Trophoblast cell (in vitro differentiated cells and primary cell): Measurements from ENCODE around the gene SMOC2.
A peak's percentile ranks its signal among the peaks of the same experiment; 100 is the strongest.

Experiments used
- DNase-seq, 2 donors: peaks; one replicate each; pipeline ENCODE4 v3.0.0-alpha.2; 2016
- H2AFZ ChIP-seq: 2 replicates; pipeline ENCODE4 v1.6.1; 2013; ENCODE audit warnings: low read length, moderate library complexity, mild to moderate bottlenecking; ENCODE audit not compliant: insufficient read depth, poor library complexity
- H2AK5ac ChIP-seq: 2 replicates; pipeline ENCODE4 v1.6.1; 2013; ENCODE audit warnings: mild to moderate bottlenecking, low read length
- H2BK120ac ChIP-seq: 2 replicates; pipeline ENCODE4 v1.6.1; 2013; ENCODE audit warnings: low read length, mild to moderate bottlenecking, moderate library complexity; ENCODE audit not compliant: insufficient read depth, poor library complexity
- H2BK12ac ChIP-seq: 2 replicates; pipeline ENCODE4 v1.6.1; 2013; ENCODE audit warnings: mild to moderate bottlenecking, low read length, moderate library complexity
- H2BK5ac ChIP-seq: 2 replicates; pipeline ENCODE4 v1.6.1; 2013; ENCODE audit warnings: low read length, low read depth, moderate library complexity, mild to moderate bottlenecking; ENCODE audit not compliant: poor library complexity
- H3K14ac ChIP-seq: 2 replicates; pipeline ENCODE4 v1.6.1; 2013; ENCODE audit warnings: mild to moderate bottlenecking, low read length
- H3K18ac ChIP-seq: 2 replicates; pipeline ENCODE4 v1.6.1; 2013; ENCODE audit warnings: mild to moderate bottlenecking, low read length
- H3K23ac ChIP-seq: 2 replicates; pipeline ENCODE4 v1.6.1; 2013; ENCODE audit warnings: low read length
- H3K27ac ChIP-seq: 2 replicates; pipeline ENCODE4 v1.5.1; 2013; ENCODE audit warnings: low read depth, mild to moderate bottlenecking, inconsistent platforms, low read length, moderate library complexity
- H3K27me3 ChIP-seq: 2 replicates; pipeline ENCODE4 v1.6.1; 2013; ENCODE audit warnings: inconsistent platforms, mild to moderate bottlenecking, low read length, moderate library complexity; ENCODE audit not compliant: insufficient read depth
- H3K36me3 ChIP-seq, 2 experiments: 1 replicate in 1 of 2; 2 replicates in 1 of 2; pipeline ENCODE4 v1.6.1; 2013; ENCODE audit warnings: low read length in 2 of 2, mild to moderate bottlenecking in 2 of 2, moderate library complexity in 1 of 2; ENCODE audit not compliant: insufficient read depth in 2 of 2, control insufficient read depth in 1 of 2
- H3K4ac ChIP-seq: 2 replicates; pipeline ENCODE4 v1.6.1; 2013; ENCODE audit warnings: low read depth, mild to moderate bottlenecking, low read length, moderate library complexity
- H3K4me1 ChIP-seq, 2 experiments: 1 replicate in 1 of 2; 2 replicates in 1 of 2; pipeline ENCODE4 v1.6.1; 2013; ENCODE audit warnings: low read length in 2 of 2, mild to moderate bottlenecking in 2 of 2, moderate library complexity in 1 of 2; ENCODE audit not compliant: insufficient read depth in 2 of 2, control insufficient read depth in 1 of 2
- H3K4me2 ChIP-seq: 2 replicates; pipeline ENCODE4 v1.6.1; 2013; ENCODE audit warnings: inconsistent platforms, mild to moderate bottlenecking, low read length, moderate library complexity
- H3K4me3 ChIP-seq: 2 replicates; pipeline ENCODE4 v1.5.1; 2013; ENCODE audit warnings: mild to moderate bottlenecking, low read depth, low read length, inconsistent platforms
- H3K79me1 ChIP-seq: one replicate; pipeline ENCODE4 v1.6.1; 2013; ENCODE audit warnings: low read length
- H3K79me2 ChIP-seq: 2 replicates; pipeline ENCODE4 v1.6.1; 2013; ENCODE audit warnings: low read length, mild to moderate bottlenecking; ENCODE audit not compliant: control insufficient read depth, insufficient read depth, poor library complexity
- H3K9ac ChIP-seq: 2 replicates; pipeline ENCODE4 v1.6.1; 2013; ENCODE audit warnings: mild to moderate bottlenecking, low read length
- H3K9me3 ChIP-seq: 2 replicates; pipeline ENCODE4 v1.6.1; 2013; ENCODE audit warnings: low read depth, mild to moderate bottlenecking, control low read depth, inconsistent platforms, low read length; ENCODE audit not compliant: insufficient read depth
- H4K12ac ChIP-seq: 2 replicates; pipeline ENCODE4 v1.6.1; 2013; ENCODE audit warnings: low read depth, mild to moderate bottlenecking, low read length, moderate library complexity
- H4K8ac ChIP-seq: 2 replicates; pipeline ENCODE4 v1.6.1; 2013; ENCODE audit warnings: low read depth, mild to moderate bottlenecking, low read length, moderate library complexity
- H4K91ac ChIP-seq: one replicate; pipeline ENCODE4 v1.6.1; 2013; ENCODE audit warnings: low read depth, mild to moderate bottlenecking, low read length, moderate library complexity
- WGBS: extraction: QIAGEN DNeasy Blood & Tissue Kit; methylation state at CpG from one replicate; pipeline ENCODE4 v1.1.7; 2013; ENCODE audit warnings: missing lambda C conversion rate; ENCODE audit not compliant: insufficient read length, insufficient coverage; ENCODE audit errors: extremely low coverage; 5-methylcytosine and 5-hydroxymethylcytosine counted together

Gene SMOC2

GRCh38 chr6:168525926-168526630 lies 85.1 kb downstream of the SMOC2 start:
- peak; percentile 44 to 65 for DNase-seq
- Histone ChIP-seq H2BK12ac (no peak overlapping the region), H3K4ac (no peak overlapping the region), H3K27ac (no peak overlapping the region), H3K4me2 (no peak overlapping the region), H2AK5ac (no peak overlapping the region), H3K4me3 (no peak overlapping the region), H3K79me1 (no peaks in the 10 kb centered on the region), H3K14ac (no peak overlapping the region), H3K9me3 (no peaks in the 10 kb centered on the region), H3K4me1 (no peaks in the 10 kb centered on the region), H4K91ac (no peak overlapping the region), H4K8ac (no peak overlapping the region), H3K9ac (no peak overlapping the region), H4K12ac (no peak overlapping the region), H3K18ac (no peak overlapping the region), H3K79me2 (peaks cover 1% of the 10 kb centered on the region), H2BK120ac (no peak overlapping the region), H2BK5ac (no peak overlapping the region), H3K23ac (no peak overlapping the region), H3K36me3 (no peaks in the 10 kb centered on the region), H3K27me3 (peaks cover 1% of the 10 kb centered on the region), H2AFZ (no peak overlapping the region)
- WGBS, result no CpG with 5 or more reads among the region's 16 CpGs

- Histone ChIP-seq H2BK5ac (no peak overlapping the region), H3K18ac (no peak overlapping the region), H3K9ac (no peak overlapping the region), H3K4me2 (no peak overlapping the region), H3K4me1 (no peaks in the 10 kb centered on the region), H3K4me3 (no peak overlapping the region), H3K23ac (no peak overlapping the region), H3K14ac (no peak overlapping the region), H3K27ac (no peak overlapping the region), H2AK5ac (no peak overlapping the region), H3K79me1 (no peaks in the 10 kb centered on the region), H3K27me3 (peaks cover 1% of the 10 kb centered on the region), H2AFZ (no peak overlapping the region), H4K91ac (no peak overlapping the region), H3K4ac (no peak overlapping the region), H3K36me3 (no peaks in the 10 kb centered on the region), H2BK120ac (no peak overlapping the region), H2BK12ac (no peak overlapping the region), H3K79me2 (peaks cover 1% of the 10 kb centered on the region), H3K9me3 (no peaks in the 10 kb centered on the region), H4K12ac (no peak overlapping the region), H4K8ac (no peak overlapping the region)
- WGBS, result no CpG with 5 or more reads among the region's 8 CpGs
- no peak for DNase-seq
Measured at GRCh38 chr6:168526841-168527281, 85.9 kb downstream of the SMOC2 start.

- no peaks in the 10 kb centered on the region for H3K9me3 ChIP-seq
- no peak overlapping the region for H3K4me3 ChIP-seq
- H3K27ac ChIP-seq, result no peak overlapping the region
- no peak overlapping the region for H4K91ac ChIP-seq
- no peak overlapping the region for H3K4me2 ChIP-seq
- H2BK12ac ChIP-seq, result no peak overlapping the region
- H4K8ac ChIP-seq, result no peak overlapping the region
- H3K27me3 ChIP-seq, result peaks cover 1% of the 10 kb centered on the region
- no peak overlapping the region for H2AFZ ChIP-seq
- WGBS, result no CpG with 5 or more reads among the region's 25 CpGs
- no peaks in the 10 kb centered on the region for H3K79me1 ChIP-seq
- no peak overlapping the region for H2AK5ac ChIP-seq
- H3K23ac ChIP-seq, result no peak overlapping the region
- H3K36me3 ChIP-seq, result no peaks in the 10 kb centered on the region
- peaks cover 1% of the 10 kb centered on the region for H3K79me2 ChIP-seq
- no peak overlapping the region for H3K18ac ChIP-seq
- no peak overlapping the region for H3K9ac ChIP-seq
- H2BK120ac ChIP-seq, result no peak overlapping the region
- H3K14ac ChIP-seq, result no peak overlapping the region
- H4K12ac ChIP-seq, result no peak overlapping the region
- H2BK5ac ChIP-seq, result no peak overlapping the region
- no peak overlapping the region for H3K4ac ChIP-seq
- H3K4me1 ChIP-seq, result no peaks in the 10 kb centered on the region
- no peak for DNase-seq
Measured at GRCh38 chr6:168527451-168528210, 86.6 kb downstream of the SMOC2 start.

GRCh38 chr6:168528474-168529095 lies 87.6 kb downstream of the SMOC2 start:
- Histone ChIP-seq H2BK120ac (no peak overlapping the region), H4K91ac (no peak overlapping the region), H4K12ac (no peak overlapping the region), H2AK5ac (no peak overlapping the region), H3K79me1 (no peaks in the 10 kb centered on the region), H3K4me3 (no peak overlapping the region), H3K14ac (no peak overlapping the region), H2AFZ (no peak overlapping the region), H3K36me3 (no peaks in the 10 kb centered on the region), H2BK12ac (no peak overlapping the region), H3K27me3 (peaks cover 1% of the 10 kb centered on the region), H3K4ac (no peak overlapping the region), H3K23ac (no peak overlapping the region), H3K27ac (no peak overlapping the region), H3K4me2 (no peak overlapping the region), H3K9me3 (no peaks in the 10 kb centered on the region), H3K18ac (no peak overlapping the region), H4K8ac (no peak overlapping the region), H3K4me1 (no peaks in the 10 kb centered on the region), H3K9ac (no peak overlapping the region), H2BK5ac (no peak overlapping the region), H3K79me2 (peaks cover 1% of the 10 kb centered on the region)
- WGBS, result no CpG with 5 or more reads among the region's 3 CpGs
- no peak for DNase-seq
